Left kidney (tissue), 2 donors: ENCODE measurements around the gene UBL4A. TPM values are rescaled to one million over a fixed set of nuclear protein-coding genes. Genes with fewer than 3 reads are reported as not detected.
A peak's percentile ranks its signal among the peaks of the same experiment; 100 is the strongest.
"Not testable (repeated sequence)": the region's sequence is repeated elsewhere in the genome, so short reads cannot be mapped to it uniquely, and the experiment has no call there.

ENCODE experiments used
- DNase-seq: peaks from one replicate; pipeline ENCODE4 v3.0.0-alpha.2; 2013
- polyA plus RNA-seq: library from polyadenylated mRNA; unstranded; fragments of 120-200 nt; gene quantifications from one replicate; pipeline ENCODE4 v1.2.1, GENCODE V29; 2013; ENCODE audit not compliant: insufficient read length

Gene UBL4A
- polyA plus RNA-seq, 1 donor = 24.5 TPM

DNA sequence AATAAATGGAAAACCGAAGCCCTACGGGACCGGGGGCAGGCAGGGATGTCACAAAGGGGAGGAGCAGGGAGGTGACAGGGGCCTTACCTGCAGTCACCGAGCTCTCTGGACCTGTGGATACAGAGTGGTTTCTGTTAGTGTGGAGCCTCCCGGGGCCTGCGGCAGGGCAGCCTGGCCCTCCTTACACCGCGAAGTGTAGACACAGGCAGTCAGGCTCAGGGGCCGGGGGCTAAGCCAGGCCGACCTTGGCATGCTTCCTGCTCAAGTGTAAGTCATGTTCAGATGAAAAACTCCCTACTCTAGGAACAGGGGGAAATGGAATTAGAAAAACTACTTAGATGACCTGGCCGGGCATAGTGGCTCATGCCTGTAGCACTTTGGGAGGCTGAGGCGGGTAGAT lies 25.3 kb upstream of the UBL4A start:
- DNase-seq = no peak

GRCh38 chrX:154509455-154509854 lies 23.0 kb upstream of the UBL4A start:
- DNase-seq = no peak

DNA sequence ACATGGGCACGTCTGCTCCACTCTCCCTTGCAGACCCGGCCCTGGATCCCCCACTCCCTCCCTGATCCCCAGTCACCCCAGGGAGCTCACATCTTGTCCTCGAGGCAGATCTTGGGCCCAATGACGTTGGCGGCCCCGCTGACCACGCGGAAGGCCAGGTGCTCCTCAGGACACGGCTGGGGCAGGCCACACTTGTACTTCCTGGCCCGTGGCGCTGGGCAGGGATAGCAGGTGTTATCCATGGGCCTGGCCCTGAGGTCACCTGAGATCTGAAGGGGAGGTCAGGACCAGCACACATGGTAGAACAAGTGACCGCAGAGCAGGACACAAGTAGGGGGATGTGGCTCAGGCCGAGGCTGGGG lies 21.9 kb upstream of the UBL4A start:
- DNase-seq = no peak

DNA sequence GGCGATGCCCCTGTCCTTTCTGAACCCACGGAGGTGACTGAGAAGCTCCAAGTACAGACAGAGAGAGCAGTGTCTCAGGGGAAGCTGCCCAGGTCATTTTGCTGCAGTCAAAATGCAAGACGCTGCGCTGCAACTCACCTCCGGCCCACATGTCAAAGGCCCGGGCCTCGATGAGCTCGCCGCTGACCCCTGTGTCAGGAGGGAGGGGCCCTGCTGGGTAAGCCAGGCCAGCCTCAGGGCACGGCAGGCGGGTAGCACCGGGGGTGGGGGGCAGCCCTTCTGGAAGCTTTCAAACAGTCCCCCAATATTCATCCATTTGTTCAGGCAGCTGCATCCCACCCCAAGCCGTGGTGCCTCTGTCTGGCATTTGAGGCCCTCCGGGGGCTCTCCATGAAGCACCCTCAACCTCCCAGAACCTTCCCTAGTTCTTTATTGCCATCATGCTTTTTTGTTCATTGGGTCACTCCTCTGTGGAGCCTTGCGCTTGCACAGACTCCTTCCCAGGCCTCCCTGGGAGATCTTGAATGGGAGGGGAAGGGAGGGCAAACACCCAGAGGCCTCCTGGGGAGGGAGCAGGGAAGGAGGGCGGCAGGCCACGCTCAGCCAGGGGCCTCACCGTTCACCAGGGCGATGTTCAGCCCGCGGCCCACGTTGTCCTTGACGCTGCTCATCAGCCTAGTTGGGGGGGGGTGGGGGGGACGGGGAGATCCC lies 21.4 kb upstream of the UBL4A start:
- DNase-seq = no peak

DNA sequence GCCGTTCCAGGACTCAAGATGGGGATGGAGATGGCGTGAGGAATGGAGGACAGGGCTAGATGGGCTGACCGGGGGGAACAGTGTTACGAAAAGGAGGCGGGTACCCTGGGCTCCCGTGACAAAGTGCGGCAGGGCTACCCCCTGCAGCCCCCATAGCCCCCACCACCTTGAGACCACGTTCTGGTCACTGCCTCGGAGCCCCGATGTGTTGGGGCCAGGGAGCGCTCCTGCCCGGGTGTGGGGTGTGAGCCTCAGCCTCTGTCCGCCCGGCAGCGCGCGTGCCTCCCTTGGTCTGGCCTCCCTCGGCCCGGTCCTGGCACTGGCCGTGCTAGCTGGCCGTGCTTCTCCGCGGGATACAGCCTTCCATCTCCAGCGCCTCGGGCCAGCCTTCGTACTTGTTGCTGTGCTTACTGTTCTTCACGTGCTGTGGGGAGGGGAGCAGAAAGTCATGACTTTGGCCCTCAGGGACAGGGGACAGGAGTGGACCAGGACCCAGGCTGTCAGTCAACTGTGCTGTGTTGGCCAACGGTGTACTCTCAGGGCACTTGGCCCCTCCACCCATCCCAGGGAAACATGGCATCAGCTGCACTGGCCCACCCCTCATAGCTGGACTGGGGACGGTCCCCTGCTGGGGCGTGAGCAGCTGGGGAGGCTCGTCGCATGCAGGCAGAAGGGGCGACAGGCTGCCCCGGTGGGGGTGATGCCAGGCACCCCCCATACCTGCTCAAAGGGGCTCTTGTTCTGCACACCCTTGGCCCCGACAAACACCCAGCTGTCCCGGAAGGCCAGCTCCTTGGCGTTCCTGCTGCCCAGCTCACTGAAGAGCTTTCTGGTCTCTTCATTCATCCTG lies 20.3 kb upstream of the UBL4A start:
- DNase-seq = no peak

DNA sequence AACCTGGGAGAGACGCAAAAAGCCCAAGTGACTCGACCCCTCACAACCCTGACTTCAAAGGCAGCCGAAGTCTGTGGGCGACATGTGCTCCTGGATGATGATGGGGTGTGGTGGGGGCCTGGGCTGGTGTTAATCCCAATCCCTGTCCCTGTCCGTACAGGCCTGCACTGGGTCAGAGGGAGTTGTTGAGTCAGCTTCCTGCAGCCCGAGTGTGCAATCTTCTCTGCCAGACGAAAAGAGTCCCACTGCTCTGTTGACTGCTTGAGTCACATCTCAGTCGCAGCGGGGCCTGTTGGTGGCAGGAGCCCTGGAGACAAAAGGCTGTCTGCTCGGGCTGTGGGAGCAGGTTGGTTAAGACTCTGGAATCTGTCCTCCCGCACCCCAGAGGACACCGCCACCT lies 19.3 kb upstream of the UBL4A start:
- no peak for DNase-seq

GRCh38 chrX:154502989-154503388 lies 16.6 kb upstream of the UBL4A start:
- no peak for DNase-seq

- no peak for DNase-seq
Observed at GRCh38 chrX:154502098-154502497, 15.7 kb upstream of the UBL4A start.

GRCh38 chrX:154501423-154501822 lies 15.0 kb upstream of the UBL4A start:
- DNase-seq = not testable (repeated sequence)

GRCh38 chrX:154496591-154497137 lies 10.2 kb upstream of the UBL4A start:
- DNase-seq = not testable (repeated sequence)

- DNase-seq = no peak
Observed at GRCh38 chrX:154495472-154495922, 9.1 kb upstream of the UBL4A start.

DNA sequence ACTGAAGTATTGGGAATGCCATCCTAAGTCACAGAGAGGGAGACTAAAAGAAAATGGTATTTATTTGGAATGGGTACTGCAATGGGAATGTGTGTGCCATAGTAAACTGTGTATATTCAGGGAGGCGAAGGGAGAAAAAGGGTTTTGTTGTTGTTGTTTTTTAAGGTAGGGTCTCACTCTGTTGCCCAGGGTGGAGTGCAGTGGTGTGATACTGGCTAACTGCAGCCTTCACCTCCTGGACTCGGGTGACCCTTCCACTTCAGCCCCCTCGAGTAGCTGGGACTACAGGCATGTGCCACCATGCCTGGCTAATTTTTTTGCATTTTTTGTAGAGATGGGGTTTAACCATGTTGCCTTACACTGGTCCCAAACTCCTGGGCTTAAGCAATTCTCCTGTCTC lies 8.3 kb upstream of the UBL4A start:
- DNase-seq = no peak

DNA sequence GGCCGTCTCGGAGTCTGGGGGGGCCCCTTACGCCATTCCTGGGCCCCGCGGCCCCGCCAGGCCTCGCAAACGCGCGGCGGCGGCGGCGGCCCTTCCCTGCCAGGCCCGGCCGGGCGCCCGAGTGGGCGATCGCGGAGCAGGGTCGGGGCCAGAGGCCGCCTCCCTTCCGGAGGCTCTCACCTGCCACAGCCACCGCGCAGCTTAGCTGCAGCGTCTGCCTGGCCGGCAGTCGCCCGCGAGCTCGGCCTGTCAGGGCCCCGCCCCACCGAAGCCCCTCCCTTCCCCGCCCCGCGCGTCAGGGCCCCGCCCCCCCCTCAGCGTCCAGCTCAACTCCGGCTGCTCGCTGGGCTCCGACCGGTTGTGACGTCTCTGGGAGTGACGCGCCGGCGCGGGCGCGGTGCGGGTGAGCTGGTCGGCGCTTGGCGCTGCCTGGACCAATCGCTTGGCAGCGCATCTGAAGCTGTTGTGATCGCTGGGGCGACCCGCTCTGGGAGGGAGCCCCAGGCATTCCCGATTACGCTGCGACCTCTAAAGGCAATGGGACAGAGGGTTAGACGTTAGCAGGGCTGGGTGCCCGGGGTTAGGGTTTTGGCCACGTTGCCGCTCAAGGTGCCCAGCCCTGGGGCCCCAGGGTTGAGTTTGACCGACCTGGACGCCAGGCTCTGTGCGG lies 4.1 kb upstream of the UBL4A start, which contains the start of gene SLC10A3:
Gene SLC10A3, minus strand, starts transcription at position 216 of the 670 bp plus-strand sequence. CDS start 1,689 bp downstream, outside the sequence.
- DNase-seq = peak; percentile 84

DNA sequence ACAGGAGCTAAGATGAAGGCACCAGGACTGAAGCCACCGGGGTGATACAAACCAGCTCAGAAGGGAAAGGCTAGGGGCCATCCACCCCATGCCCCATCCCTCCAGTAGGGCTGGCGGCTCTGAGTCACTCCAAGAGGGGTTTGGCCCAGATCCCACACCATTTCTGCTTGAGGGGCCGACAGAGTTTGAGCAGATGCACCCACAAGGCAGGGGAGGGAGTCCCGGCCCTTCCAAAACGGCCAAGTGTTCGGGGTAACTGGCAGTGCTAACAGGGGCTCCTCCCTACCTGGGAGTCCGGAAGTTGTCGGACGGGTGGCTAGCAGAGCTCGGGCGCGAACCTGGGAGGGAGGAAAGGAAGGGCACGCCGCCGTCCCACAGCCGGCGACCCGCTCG lies 3.6 kb upstream of the UBL4A start:
- DNase-seq = no peak

GRCh38 chrX:154489182-154489581 lies 2.8 kb upstream of the UBL4A start:
- no peak for DNase-seq

DNA sequence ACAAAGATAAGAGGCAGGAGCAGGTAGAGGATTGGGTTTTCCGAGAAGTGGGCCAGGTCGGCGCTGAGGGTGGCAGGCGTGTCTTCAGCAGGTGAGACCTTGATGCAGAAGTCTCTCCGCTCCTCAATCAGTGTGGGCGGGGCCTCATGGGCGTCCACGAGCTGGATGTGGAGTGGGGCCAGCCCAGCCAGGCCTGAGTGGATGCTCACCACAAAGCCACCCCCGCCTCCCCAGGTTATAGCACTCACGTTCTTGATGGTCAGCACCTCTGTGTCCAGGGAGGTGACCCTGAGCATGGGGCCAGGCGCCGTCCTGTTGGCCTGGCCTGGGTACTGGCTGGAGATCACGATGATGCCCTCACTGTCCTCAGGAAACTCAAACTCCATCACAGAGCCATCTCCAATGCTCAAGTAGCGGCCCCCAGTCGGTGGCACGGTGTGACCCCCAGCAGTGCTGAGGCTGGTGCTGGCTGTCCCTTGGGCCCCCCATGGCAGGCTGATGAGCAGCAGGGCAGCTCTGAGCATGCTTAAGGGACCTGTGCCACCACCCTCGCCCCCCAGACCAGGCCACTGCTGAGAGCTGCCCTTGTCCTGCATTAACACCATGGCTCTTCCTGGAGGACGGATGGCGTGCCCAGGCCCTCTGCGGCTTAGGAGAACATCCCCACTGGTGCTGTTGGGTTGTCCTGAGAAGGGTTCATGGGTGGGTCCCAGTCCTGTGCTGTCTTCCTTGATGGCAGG lies 2.1 kb upstream of the UBL4A start:
- DNase-seq = no peak

DNA sequence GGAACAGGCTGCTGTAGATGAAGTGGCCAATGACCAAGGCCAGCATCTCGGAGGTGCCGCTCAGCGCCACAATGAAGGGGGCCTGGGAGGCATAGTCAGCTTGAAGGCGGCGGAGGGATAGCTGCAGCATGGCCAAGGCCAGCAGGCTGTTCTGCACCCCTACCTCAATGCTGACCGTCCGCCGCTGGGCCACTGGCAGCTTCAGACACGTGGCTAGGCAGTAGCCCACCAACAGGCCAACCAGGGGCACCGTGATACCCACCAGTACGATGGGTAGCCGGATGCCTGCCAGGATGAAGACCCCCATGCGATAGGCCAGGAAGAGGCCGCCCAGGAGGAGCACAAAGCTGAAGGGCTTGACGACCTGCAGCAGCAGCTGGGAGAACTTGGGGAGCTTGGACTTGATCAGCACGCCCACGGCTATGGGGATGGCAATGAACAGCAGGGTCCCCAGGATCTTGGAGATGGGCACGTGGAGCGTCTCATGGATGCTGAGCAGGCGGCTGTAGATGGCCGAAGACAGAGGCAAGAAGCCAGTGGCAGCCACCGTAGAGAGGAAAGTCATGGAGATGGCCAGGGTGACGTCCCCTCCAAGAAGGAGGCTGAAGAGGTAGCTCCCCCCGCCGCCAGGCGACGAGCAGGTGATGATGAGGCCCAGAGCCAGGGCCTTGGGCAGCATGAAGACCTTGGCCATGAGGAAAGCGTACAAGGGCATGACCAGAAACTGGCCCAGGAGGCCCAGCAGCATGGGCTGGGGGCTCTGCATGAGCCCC lies 1.3 kb upstream of the UBL4A start:
- DNase-seq = no peak

DNA sequence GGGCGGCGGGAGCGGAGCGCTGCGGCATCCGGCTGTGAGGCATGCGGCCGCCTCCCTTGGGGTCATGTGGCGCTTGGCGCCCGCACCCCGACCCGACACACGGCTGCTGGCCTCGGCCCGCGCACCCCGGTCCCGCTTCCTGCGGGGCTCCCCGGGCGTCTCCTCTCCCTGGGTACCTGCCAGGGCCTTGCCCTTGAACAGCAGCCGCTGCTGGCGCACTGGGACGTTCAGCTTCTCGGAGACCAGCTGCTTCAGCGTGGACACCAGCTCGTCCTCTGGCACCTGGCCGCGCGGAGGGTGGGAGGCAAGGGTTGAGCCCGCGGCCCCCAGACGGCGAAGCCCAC lies 391 bp downstream of the UBL4A start:
- no peak for DNase-seq

DNA sequence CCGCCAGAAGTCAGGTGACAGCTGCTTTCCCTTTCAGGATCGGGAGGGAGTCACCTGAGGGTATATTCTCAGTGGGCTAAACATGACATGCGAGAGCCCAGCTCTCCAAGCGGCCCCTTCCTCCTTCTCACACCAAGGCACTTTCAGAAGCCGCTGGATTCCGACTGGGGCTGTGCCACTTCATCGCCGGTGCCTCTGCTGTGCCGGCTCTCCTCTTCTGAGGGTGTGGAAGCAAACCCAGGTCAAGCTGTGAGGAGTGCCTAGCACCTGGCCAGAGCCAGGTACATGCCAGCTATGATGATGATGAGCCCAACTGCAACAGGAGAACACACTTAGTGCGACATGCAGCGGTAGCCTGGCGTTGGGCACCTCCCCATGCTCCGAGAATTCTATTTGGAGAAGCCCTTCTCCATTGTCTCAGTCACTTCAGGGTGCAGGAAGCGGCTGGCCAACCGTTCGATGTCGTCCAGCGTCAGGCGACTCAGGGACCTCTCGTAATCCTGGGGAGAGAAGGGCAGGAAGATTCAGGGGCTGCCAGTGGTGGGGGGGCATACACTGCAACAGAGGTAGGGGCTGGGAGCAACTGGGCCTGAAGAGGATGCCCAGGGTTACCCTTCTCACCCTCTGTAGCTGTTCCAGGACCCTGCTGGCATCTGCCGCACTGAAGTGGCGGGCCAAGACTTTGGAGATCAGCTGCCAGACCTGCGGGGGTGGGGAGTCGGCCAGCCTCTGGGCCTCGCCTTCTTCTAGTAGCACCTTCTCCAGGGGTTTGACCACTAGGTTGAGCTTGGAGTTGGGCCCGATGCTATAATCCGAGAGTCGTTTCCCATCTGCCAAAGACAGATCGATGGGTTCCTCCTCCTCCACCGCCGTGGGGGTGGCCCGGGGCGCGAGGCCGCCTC lies 1.0 kb downstream of the UBL4A start:
- no peak for DNase-seq
